ENCODE results near the gene IFNL4. TPM values are rescaled to one million over a fixed set of nuclear protein-coding genes. Genes with fewer than 3 reads are reported as not detected.

The IFNL4 gene
- total and polyA plus RNA-seq, 9 donors = 0.04 to 0.16 TPM; not detected in 7

- H3K4me3 ChIP-seq (ENCODE audit: low read length) = no peak overlapping the region
- no CpG with 5 or more reads among the region's 3 CpGs for WGBS (ENCODE audit: insufficient coverage)
- H3K27me3 ChIP-seq (ENCODE audit: control insufficient read depth, insufficient read depth, low read length) = peaks cover 48% of the 10 kb centered on the region
- no peak for DNase-seq
- no peaks in the 10 kb centered on the region for H3K36me3 ChIP-seq (ENCODE audit: control insufficient read depth, insufficient read depth, low read length)
- H3K9me3 ChIP-seq (replicated peaks; ENCODE audit: control insufficient read depth, low read depth, low read length) = peaks cover under 1% of the 10 kb centered on the region
- H3K4me1 ChIP-seq (ENCODE audit: control insufficient read depth, insufficient read depth, low read length) = peaks cover 10% of the 10 kb centered on the region
- H3K27ac ChIP-seq (ENCODE audit: low read length) = no peak overlapping the region
Measured at GRCh38 chr19:39261704-39262103, 13.0 kb upstream of the IFNL4 start.

- Histone ChIP-seq H3K27ac (ENCODE audit: low read length) (no peak overlapping the region), H3K4me1 (ENCODE audit: control insufficient read depth, insufficient read depth, low read length) (no peaks in the 10 kb centered on the region), H3K4me3 (ENCODE audit: low read length) (no peak overlapping the region), H3K27me3 (ENCODE audit: control insufficient read depth, insufficient read depth, low read length) (peaks cover 31% of the 10 kb centered on the region), H3K36me3 (ENCODE audit: control insufficient read depth, insufficient read depth, low read length) (no peaks in the 10 kb centered on the region), H3K9me3 (replicated peaks; ENCODE audit: control insufficient read depth, low read depth, low read length) (peaks cover 3% of the 10 kb centered on the region)
- no CpG with 5 or more reads among the region's 4 CpGs for WGBS (ENCODE audit: insufficient coverage)
- no peak for DNase-seq
Measured at GRCh38 chr19:39257227-39257626, 8.6 kb upstream of the IFNL4 start.

- no peak for DNase-seq
- Histone ChIP-seq H3K27ac (ENCODE audit: low read length) (no peak overlapping the region), H3K36me3 (ENCODE audit: control insufficient read depth, insufficient read depth, low read length) (no peaks in the 10 kb centered on the region), H3K27me3 (ENCODE audit: control insufficient read depth, insufficient read depth, low read length) (peaks cover 32% of the 10 kb centered on the region), H3K4me1 (ENCODE audit: control insufficient read depth, insufficient read depth, low read length) (no peaks in the 10 kb centered on the region), H3K4me3 (ENCODE audit: low read length) (no peak overlapping the region), H3K9me3 (replicated peaks; ENCODE audit: control insufficient read depth, low read depth, low read length) (peaks cover 3% of the 10 kb centered on the region)
- WGBS (ENCODE audit: insufficient coverage) = 82% methylated on average over 28 of the region's 29 CpGs
Measured at GRCh38 chr19:39254531-39255345, 6.1 kb upstream of the IFNL4 start.

GRCh38 chr19:39253374-39254149 is 4.9 kb upstream of the IFNL4 start:
- Histone ChIP-seq H3K4me3 (ENCODE audit: low read length) (no peak overlapping the region), H3K27ac (ENCODE audit: low read length) (no peak overlapping the region), H3K4me1 (ENCODE audit: control insufficient read depth, insufficient read depth, low read length) (no peaks in the 10 kb centered on the region), H3K36me3 (ENCODE audit: control insufficient read depth, insufficient read depth, low read length) (no peaks in the 10 kb centered on the region), H3K27me3 (ENCODE audit: control insufficient read depth, insufficient read depth, low read length) (peaks cover 43% of the 10 kb centered on the region), H3K9me3 (replicated peaks; ENCODE audit: control insufficient read depth, low read depth, low read length) (peaks cover 3% of the 10 kb centered on the region)
- no peak for DNase-seq
- WGBS (ENCODE audit: insufficient coverage) = 67% methylated on average over 3 of the region's 8 CpGs

GRCh38 chr19:39252458-39252857 is 3.8 kb upstream of the IFNL4 start:
- Histone ChIP-seq H3K36me3 (ENCODE audit: control insufficient read depth, insufficient read depth, low read length) (no peaks in the 10 kb centered on the region), H3K27me3 (ENCODE audit: control insufficient read depth, insufficient read depth, low read length) (peaks cover 54% of the 10 kb centered on the region), H3K4me3 (ENCODE audit: low read length) (no peak overlapping the region), H3K27ac (ENCODE audit: low read length) (no peak overlapping the region), H3K9me3 (replicated peaks; ENCODE audit: control insufficient read depth, low read depth, low read length) (peaks cover 3% of the 10 kb centered on the region), H3K4me1 (ENCODE audit: control insufficient read depth, insufficient read depth, low read length) (peaks cover 5% of the 10 kb centered on the region)
- DNase-seq = no peak
- 36% methylated on average over 1 of the region's 3 CpGs for WGBS (ENCODE audit: insufficient coverage)

- Histone ChIP-seq H3K4me1 (ENCODE audit: control insufficient read depth, insufficient read depth, low read length) (peaks cover 8% of the 10 kb centered on the region), H3K27ac (ENCODE audit: low read length) (no peak overlapping the region), H3K36me3 (ENCODE audit: control insufficient read depth, insufficient read depth, low read length) (no peaks in the 10 kb centered on the region), H3K4me3 (ENCODE audit: low read length) (no peak overlapping the region), H3K27me3 (ENCODE audit: control insufficient read depth, insufficient read depth, low read length) (peaks cover 60% of the 10 kb centered on the region), H3K9me3 (replicated peaks; ENCODE audit: control insufficient read depth, low read depth, low read length) (peaks cover 3% of the 10 kb centered on the region)
- WGBS (ENCODE audit: insufficient coverage) = 60% methylated on average over 1 of the region's 3 CpGs
- no peak for DNase-seq
Measured at GRCh38 chr19:39251846-39252245, 3.2 kb upstream of the IFNL4 start.

GRCh38 chr19:39251081-39251480 is 2.4 kb upstream of the IFNL4 start:
- Histone ChIP-seq H3K9me3 (replicated peaks; ENCODE audit: control insufficient read depth, low read depth, low read length) (no peaks in the 10 kb centered on the region), H3K4me1 (ENCODE audit: control insufficient read depth, insufficient read depth, low read length) (peaks cover 8% of the 10 kb centered on the region), H3K36me3 (ENCODE audit: control insufficient read depth, insufficient read depth, low read length) (no peaks in the 10 kb centered on the region), H3K4me3 (ENCODE audit: low read length) (no peak overlapping the region), H3K27me3 (ENCODE audit: control insufficient read depth, insufficient read depth, low read length) (peaks cover 57% of the 10 kb centered on the region), H3K27ac (ENCODE audit: low read length) (no peak overlapping the region)
- no peak for DNase-seq
- no CpG with 5 or more reads among the region's 5 CpGs for WGBS (ENCODE audit: insufficient coverage)

- peak; percentile 22 for DNase-seq
- Histone ChIP-seq H3K27me3 (ENCODE audit: control insufficient read depth, insufficient read depth, low read length) (peaks cover 48% of the 10 kb centered on the region), H3K4me3 (ENCODE audit: low read length) (no peak overlapping the region), H3K4me1 (ENCODE audit: control insufficient read depth, insufficient read depth, low read length) (peaks cover 8% of the 10 kb centered on the region), H3K36me3 (ENCODE audit: control insufficient read depth, insufficient read depth, low read length) (no peaks in the 10 kb centered on the region), H3K9me3 (replicated peaks; ENCODE audit: control insufficient read depth, low read depth, low read length) (no peaks in the 10 kb centered on the region), H3K27ac (ENCODE audit: low read length) (no peak overlapping the region)
- 6% methylated on average over 83 of the region's 92 CpGs for WGBS (ENCODE audit: insufficient coverage)
Measured at GRCh38 chr19:39247701-39248664, 673 bp downstream of the IFNL4 start.

GRCh38 chr19:39246951-39247669 is 1.5 kb downstream of the IFNL4 start:
- WGBS (ENCODE audit: insufficient coverage) = 8% methylated on average over 38 of the region's 42 CpGs
- DNase-seq = peak; percentile 43
- H3K4me1 ChIP-seq (ENCODE audit: control insufficient read depth, insufficient read depth, low read length) = peaks cover 8% of the 10 kb centered on the region
- H3K27me3 ChIP-seq (ENCODE audit: control insufficient read depth, insufficient read depth, low read length) = peaks cover 43% of the 10 kb centered on the region
- no peaks in the 10 kb centered on the region for H3K9me3 ChIP-seq (replicated peaks; ENCODE audit: control insufficient read depth, low read depth, low read length)
- no peaks in the 10 kb centered on the region for H3K36me3 ChIP-seq (ENCODE audit: control insufficient read depth, insufficient read depth, low read length)
- no peak overlapping the region for H3K4me3 ChIP-seq (ENCODE audit: low read length)
- H3K27ac ChIP-seq (ENCODE audit: low read length) = no peak overlapping the region
